ENCODE measurements around the gene LXN. TPM values are rescaled to one million over a fixed set of nuclear protein-coding genes. Genes with fewer than 3 reads are reported as not detected.

The LXN gene
- total and polyA plus RNA-seq, 2 of the 8 experiments (the other 6 are each of a cell fraction or from before 2014, with no cell fraction given) = 3.2 to 4.7 TPM

- Histone ChIP-seq H3K79me2 (ENCODE audit: control insufficient read depth in 1 of 2, insufficient read depth in 2 of 2, low read length in 2 of 2) (no peaks in the 10 kb centered on the region), H3K4ac (replicated peaks; ENCODE audit: insufficient read length, low read depth, low read length) (no peak overlapping the region), H3K27me3 (replicated peaks in 1 of 4; ENCODE audit: control insufficient read depth in 3 of 4, extremely low read depth in 1 of 4, insufficient read depth in 3 of 4, low read length in 3 of 4) (no peaks in the 10 kb centered on the region), H2BK5ac (ENCODE audit: low read depth, low read length) (no peak overlapping the region), H4K20me1 (replicated peaks in 1 of 2; ENCODE audit: control insufficient read depth in 1 of 2, insufficient read depth in 2 of 2, low read length in 2 of 2) (peaks cover 0 to 3% of the 10 kb centered on the region in 2 experiments), H2AK5ac (ENCODE audit: low read depth, low read length) (no peak overlapping the region), H3K9ac (replicated peaks in 1 of 4; ENCODE audit: extremely low read depth in 1 of 4, low read depth in 3 of 4, low read length in 3 of 4) (no peak overlapping the region), H3K56ac (replicated peaks; ENCODE audit: insufficient read length, low read depth, low read length) (no peak overlapping the region), H3K4me2 (ENCODE audit: insufficient read depth in 1 of 2, low read depth in 2 of 2, low read length in 2 of 2) (no peak overlapping the region), H3K14ac (ENCODE audit: insufficient read length) (no peak overlapping the region), H4K8ac (ENCODE audit: extremely low read depth, insufficient read depth, low read length) (no peak overlapping the region), H4K91ac (replicated peaks; ENCODE audit: insufficient read length, low read length) (no peak overlapping the region), H3K27ac (ENCODE audit: low read depth, low read length) (no peak overlapping the region), H3K23ac (ENCODE audit: insufficient read length) (no peak overlapping the region), H2AFZ (ENCODE audit: low read length) (no peak overlapping the region), H3K23me2 (ENCODE audit: low read depth, low read length) (no peaks in the 10 kb centered on the region; the same call in 1 of the 2 replicates), H3K9me3 (ENCODE audit: insufficient read depth in 2 of 2, low read depth in 1 of 2, low read length in 1 of 2) (no peaks in the 10 kb centered on the region), H4K5ac (ENCODE audit: insufficient read length, low read depth, low read length) (no peak overlapping the region), H2BK20ac (ENCODE audit: low read length) (no peak overlapping the region), H2BK15ac (ENCODE audit: low read length) (no peak overlapping the region), H3K79me1 (ENCODE audit: low read depth, low read length) (peaks cover 2% of the 10 kb centered on the region; the same call in 1 of the 2 replicates), H2BK12ac (ENCODE audit: low read depth, low read length) (no peak overlapping the region), H3K18ac (ENCODE audit: extremely low read depth, low read length) (no peak overlapping the region), H3K4me1 (replicated peaks in 1 of 4; ENCODE audit: control insufficient read depth in 3 of 4, insufficient read depth in 4 of 4, low read length in 3 of 4) (no peaks in the 10 kb centered on the region), H3K36me3 (ENCODE audit: control insufficient read depth in 2 of 4, insufficient read depth in 4 of 4, low read length in 3 of 4) (no peaks in the 10 kb centered on the region; a peak in 1 of 8 replicates), H2BK120ac (replicated peaks; ENCODE audit: low read depth, low read length) (no peak overlapping the region), H3K4me3 (ENCODE audit: extremely low read depth in 1 of 4, insufficient read depth in 2 of 4, low read depth in 3 of 4, low read length in 4 of 4) (no peak overlapping the region)
- TF ChIP-seq BRCA1 (IDR thresholded peaks at IDR 0.05; ENCODE audit: low read depth, low read length) (no peak), CHD2 (IDR thresholded peaks at IDR 0.05; ENCODE audit: low read length) (no peak), BACH1 (IDR thresholded peaks at IDR 0.05; ENCODE audit: low read length) (no peak), HDAC6 (IDR thresholded peaks at IDR 0.05; ENCODE audit: low read depth, low read length) (no peak), SIN3A (conservative IDR thresholded peaks at IDR 0.05 in 1 of 2, IDR thresholded peaks at IDR 0.05 in 1 of 2; ENCODE audit: low read depth in 1 of 2, low read length in 2 of 2) (no peak), NANOG (IDR thresholded peaks at IDR 0.05; ENCODE audit: insufficient read depth, low read depth, low read length, poor library complexity, severe bottlenecking) (no peak), RBBP5 (IDR thresholded peaks at IDR 0.05; ENCODE audit: borderline replicate concordance, low read depth, low read length) (no peak), HDAC2 (IDR thresholded peaks at IDR 0.05; ENCODE audit: borderline replicate concordance in 1 of 2, low read depth in 2 of 2, low read length in 2 of 2) (no peak), CHD1 (IDR thresholded peaks at IDR 0.05; ENCODE audit: low read depth, low read length) (no peak), KDM5A (IDR thresholded peaks at IDR 0.05; ENCODE audit: low read length) (no peak)
- FAIRE-seq (no peak), DNase-seq (ENCODE audit: low read depth in 1 of 2, low spot score in 2 of 2) (no peak)
- ChIA-PET CTCF (ENCODE audit: partially characterized antibody) (interaction anchor here (0.9 to 5.0 kb wide), 6 partner anchors 9 to 86 kb away, joined by 4 to 40 read pairs (median 4); no protein-coding TSS in a partner anchor), POLR2A (ENCODE audit: partially characterized antibody) (no interaction called here)
- 85% methylated on average over 5 of the region's 5 CpGs; no CpG with 5 or more reads in 1 of the 2 experiments for WGBS, 2 experiments (ENCODE audit: extremely low coverage in 1 of 2, insufficient coverage in 1 of 2, insufficient read length in 1 of 2, insufficient replicate concordance in 2 of 2, low coverage in 1 of 2, low lambda C conversion rate in 2 of 2, missing lambda C conversion rate in 1 of 2)
Measured at GRCh38 chr3:158718490-158719170, 46.2 kb upstream of the LXN start.

Data from H1 (cell line).